ENCODE data around the gene RHOG. TPM values are rescaled to one million over a fixed set of nuclear protein-coding genes. Genes with fewer than 3 reads are reported as not detected.
"Not testable (repeated sequence)": the region's sequence is repeated elsewhere in the genome, so short reads cannot be mapped to it uniquely, and the experiment has no call there.

The RHOG gene
- total RNA-seq, 2 donors from 2014 or later: 154 to 164 TPM

DNA sequence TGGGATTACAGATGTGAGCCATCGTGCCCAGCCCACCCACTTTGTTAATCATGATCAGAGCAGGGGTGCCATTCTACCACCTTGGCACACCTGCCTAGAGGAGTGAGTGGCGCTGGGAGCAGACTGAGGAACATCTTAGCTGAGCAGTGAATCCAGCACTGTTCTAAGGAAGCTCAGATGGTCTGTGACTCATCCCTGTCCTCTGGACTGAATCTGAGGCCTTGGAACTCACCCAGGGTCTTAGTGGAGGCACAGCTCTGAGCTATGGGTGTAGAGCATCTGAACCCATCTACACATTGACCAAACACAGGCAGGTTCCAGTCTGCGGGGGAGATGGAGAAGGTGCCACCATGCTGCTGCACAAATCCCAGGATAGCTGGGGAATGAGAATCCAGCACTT lies 17.5 kb downstream of the RHOG start:
- H3K36me3 Mint-ChIP-seq: peaks cover 4% of the 10 kb centered on the region
- peaks cover 28 to 32% of the 10 kb centered on the region in 2 donors for H3K4me1 Mint-ChIP-seq (ENCODE audit: low read depth in 2 of 2)
- H3K4me3 Mint-ChIP-seq: no peak overlapping the region
- H3K27ac Mint-ChIP-seq: no peak overlapping the region
- no peaks in the 10 kb centered on the region for H3K9me3 Mint-ChIP-seq
- DNase-seq (ENCODE audit: low spot score) (no peak), ATAC-seq (no peak)
- H3K27me3 Mint-ChIP-seq: no peaks in the 10 kb centered on the region

DNA sequence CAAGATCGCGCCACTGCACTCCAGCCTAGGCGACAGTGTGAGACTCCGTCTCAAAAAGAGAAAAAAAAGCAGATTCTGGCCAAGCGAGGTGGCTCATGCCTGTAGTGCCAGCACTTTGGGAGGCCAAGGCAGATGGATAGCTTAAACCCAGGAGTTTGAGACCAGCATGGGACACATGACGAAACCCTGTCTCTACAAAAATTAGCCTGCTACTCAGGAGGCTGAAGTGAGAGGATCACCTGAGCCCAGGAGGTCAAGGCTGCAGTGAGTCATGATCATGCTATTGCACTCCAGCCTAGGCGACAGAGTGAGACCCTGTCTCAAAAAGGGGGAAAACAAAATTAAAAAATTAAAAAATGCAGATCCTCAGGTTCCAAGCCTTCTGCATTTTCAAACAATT lies 18.4 kb downstream of the RHOG start:
- no peak overlapping the region for H3K4me3 Mint-ChIP-seq
- DNase-seq (ENCODE audit: low spot score) (no peak), ATAC-seq (no peak)
- H3K27me3 Mint-ChIP-seq: no peaks in the 10 kb centered on the region
- H3K9me3 Mint-ChIP-seq: no peaks in the 10 kb centered on the region
- H3K4me1 Mint-ChIP-seq (ENCODE audit: low read depth in 2 of 2): peaks cover 26 to 28% of the 10 kb centered on the region in 2 donors
- peaks cover 4% of the 10 kb centered on the region for H3K36me3 Mint-ChIP-seq
- no peak overlapping the region for H3K27ac Mint-ChIP-seq

DNA sequence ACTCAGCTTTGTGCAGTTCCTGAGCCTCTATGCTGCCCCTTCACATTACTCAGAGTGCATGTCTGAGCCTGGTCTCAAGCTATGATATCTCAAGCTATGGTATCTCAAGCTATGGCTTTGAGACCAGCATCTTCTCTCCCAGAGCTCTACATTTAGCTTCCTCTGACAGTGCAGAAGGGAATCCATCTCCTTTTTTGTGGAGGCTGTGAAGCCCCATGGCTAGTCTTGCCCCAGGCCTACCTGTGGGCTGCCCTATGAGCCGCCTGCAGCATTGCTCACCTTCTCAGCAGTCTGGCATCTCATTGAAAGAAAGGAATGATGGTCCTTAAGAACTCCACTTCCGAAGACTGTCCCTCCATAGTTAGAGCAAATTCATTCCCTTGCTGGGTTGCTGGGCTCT lies 19.8 kb downstream of the RHOG start:
- Mint-ChIP-seq H3K36me3 (no peaks in the 10 kb centered on the region), H3K27me3 (no peaks in the 10 kb centered on the region), H3K27ac (no peak overlapping the region), H3K4me3 (no peak overlapping the region), H3K9me3 (no peaks in the 10 kb centered on the region), H3K4me1 (ENCODE audit: low read depth in 2 of 2) (peaks cover 20 to 21% of the 10 kb centered on the region in 2 donors)
- DNase-seq (ENCODE audit: low spot score): no peak
- ATAC-seq: no peak

DNA sequence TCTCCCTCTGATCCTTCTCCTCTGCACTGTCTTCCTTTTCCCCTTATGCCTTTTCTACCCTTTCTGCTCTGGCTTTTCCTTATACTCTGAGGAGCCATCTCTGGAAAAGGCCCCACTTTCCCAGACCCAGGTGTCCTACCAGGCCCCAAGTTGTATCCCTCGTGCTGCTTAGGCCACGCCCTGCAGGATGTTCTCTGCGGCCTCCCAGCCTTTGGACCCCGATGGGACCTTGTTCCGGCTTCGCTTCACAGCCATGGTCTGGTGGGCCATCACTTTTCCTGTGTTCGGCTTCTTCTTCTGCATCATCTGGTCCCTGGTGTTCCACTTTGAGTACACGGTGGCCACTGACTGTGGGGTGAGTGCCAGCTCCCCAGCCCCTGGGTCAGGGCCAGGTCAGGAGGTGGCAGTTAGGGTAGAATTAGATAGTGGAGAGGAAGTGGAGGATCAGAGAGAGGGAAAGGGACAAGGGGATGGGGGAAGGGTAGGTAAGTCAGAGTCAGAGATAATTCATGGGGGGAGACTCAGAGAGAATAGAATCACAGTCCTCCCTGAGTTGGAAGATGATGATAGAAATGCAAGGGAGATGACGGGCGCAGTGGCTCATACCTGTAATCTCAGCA lies 23.5 kb downstream of the RHOG start:
- DNase-seq (ENCODE audit: low spot score): no peak
- peaks cover 0 to 3% of the 10 kb centered on the region in 2 donors for H3K4me1 Mint-ChIP-seq (ENCODE audit: low read depth in 2 of 2)
- H3K27ac Mint-ChIP-seq: no peak overlapping the region
- ATAC-seq: peak in 1 of 2 donors; percentile 11
- no peaks in the 10 kb centered on the region for H3K9me3 Mint-ChIP-seq
- H3K36me3 Mint-ChIP-seq: no peaks in the 10 kb centered on the region
- H3K27me3 Mint-ChIP-seq: no peaks in the 10 kb centered on the region
- no peak overlapping the region for H3K4me3 Mint-ChIP-seq

GRCh38 chr11:3816673-3817072 lies 24.1 kb downstream of the RHOG start:
- Mint-ChIP-seq H3K27ac (no peak overlapping the region), H3K9me3 (no peaks in the 10 kb centered on the region), H3K36me3 (no peaks in the 10 kb centered on the region), H3K4me1 (ENCODE audit: low read depth in 2 of 2) (peaks cover 0 to 3% of the 10 kb centered on the region in 2 donors), H3K4me3 (no peak overlapping the region), H3K27me3 (no peaks in the 10 kb centered on the region)
- ATAC-seq (peak in 1 of 2 donors; percentile 41), DNase-seq (ENCODE audit: low spot score) (no peak)

- peaks cover 0 to 3% of the 10 kb centered on the region in 2 donors for H3K4me1 Mint-ChIP-seq (ENCODE audit: low read depth in 2 of 2)
- no peak overlapping the region for H3K27ac Mint-ChIP-seq
- no peak for DNase-seq (ENCODE audit: low spot score)
- no peaks in the 10 kb centered on the region for H3K36me3 Mint-ChIP-seq
- H3K9me3 Mint-ChIP-seq: no peaks in the 10 kb centered on the region
- no peak for ATAC-seq
- H3K27me3 Mint-ChIP-seq: no peaks in the 10 kb centered on the region
- H3K4me3 Mint-ChIP-seq: no peak overlapping the region
Measured at GRCh38 chr11:3815845-3816244, 24.9 kb downstream of the RHOG start.

DNA sequence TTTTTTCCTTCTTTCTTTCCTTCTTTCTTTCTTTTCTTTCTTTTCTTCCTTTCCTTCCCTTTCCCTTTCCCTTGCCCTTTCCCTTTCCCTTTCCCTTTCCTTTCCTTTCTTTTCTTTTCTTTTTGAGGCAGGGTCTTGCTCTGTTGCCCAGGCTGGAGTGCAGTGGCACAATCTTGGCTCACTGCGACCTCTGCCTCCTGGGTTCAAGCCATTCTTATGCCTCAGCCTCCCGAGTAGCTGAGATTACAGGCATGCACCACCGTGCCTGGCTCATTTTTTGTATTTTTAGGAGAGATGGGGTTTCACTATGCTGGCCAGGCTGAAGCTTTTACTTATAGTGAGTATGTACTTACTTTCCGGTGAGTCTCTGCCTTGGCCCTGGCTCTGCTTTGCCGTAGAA lies 25.9 kb downstream of the RHOG start:
- H3K36me3 Mint-ChIP-seq; H3K27me3 Mint-ChIP-seq; H3K9me3 Mint-ChIP-seq; ATAC-seq; DNase-seq (ENCODE audit: low spot score); H3K4me3 Mint-ChIP-seq; H3K4me1 Mint-ChIP-seq (ENCODE audit: low read depth in 2 of 2): not testable (repeated sequence)
- H3K27ac Mint-ChIP-seq: peak overlapping the region in 1 of 2 donors; percentile 66

DNA sequence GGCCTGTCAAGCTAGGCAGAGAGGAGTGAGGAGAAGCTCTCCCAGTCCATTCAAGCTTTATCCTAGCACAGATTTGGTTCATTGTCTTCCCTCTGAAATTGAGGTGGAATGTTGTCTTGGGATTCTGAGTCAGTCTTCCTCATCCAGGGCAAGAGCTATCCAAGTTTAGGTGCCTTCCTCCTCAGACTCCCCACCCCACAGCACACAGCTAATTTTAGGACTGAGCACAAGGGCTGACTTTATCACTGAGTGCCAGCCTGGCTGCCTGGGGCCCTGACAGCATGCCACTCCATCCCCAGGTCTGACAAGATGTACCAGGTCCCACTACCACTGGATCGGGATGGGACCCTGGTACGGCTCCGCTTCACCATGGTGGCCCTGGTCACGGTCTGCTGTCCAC lies 29.8 kb downstream of the RHOG start:
- H3K36me3 Mint-ChIP-seq: no peaks in the 10 kb centered on the region
- H3K4me1 Mint-ChIP-seq (ENCODE audit: low read depth in 2 of 2): peaks cover 15% of the 10 kb centered on the region in 2 donors

DNA sequence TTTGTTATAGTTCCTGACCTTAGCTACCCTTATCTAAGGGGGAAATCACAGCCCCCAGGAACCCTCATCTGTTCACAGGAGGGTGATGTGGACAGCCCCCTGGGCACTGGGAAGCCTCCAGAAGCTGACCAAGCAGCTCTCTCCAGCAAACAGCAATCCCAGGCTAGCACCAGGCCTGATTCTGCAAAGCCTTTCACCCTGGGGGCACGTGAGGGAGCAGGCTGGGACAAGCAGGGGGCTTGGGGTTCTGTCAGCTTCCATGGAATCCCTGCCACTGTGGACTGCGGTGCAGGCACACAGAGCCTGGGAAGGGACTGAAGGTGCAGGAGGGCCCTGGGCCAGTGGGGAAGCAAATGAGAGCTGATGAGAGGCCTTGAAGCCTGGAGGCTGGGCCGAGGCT lies 30.3 kb downstream of the RHOG start:
- ATAC-seq (no peak), DNase-seq (ENCODE audit: low spot score) (no peak)
- Mint-ChIP-seq H3K36me3 (no peaks in the 10 kb centered on the region), H3K27ac (no peak overlapping the region), H3K4me3 (no peak overlapping the region), H3K27me3 (no peaks in the 10 kb centered on the region), H3K4me1 (ENCODE audit: low read depth in 2 of 2) (peaks cover 15% of the 10 kb centered on the region in 2 donors), H3K9me3 (no peaks in the 10 kb centered on the region)

More for the DNA sequence above, 29.8 kb downstream of the RHOG start:
- Mint-ChIP-seq H3K9me3 (no peaks in the 10 kb centered on the region), H3K4me3 (no peak overlapping the region), H3K27ac (no peak overlapping the region), H3K27me3 (no peaks in the 10 kb centered on the region)
- ATAC-seq: no peak
- no peak for DNase-seq (ENCODE audit: low spot score)

GRCh38 chr11:3809624-3809928 lies 31.2 kb downstream of the RHOG start:
- Mint-ChIP-seq H3K9me3 (no peaks in the 10 kb centered on the region), H3K4me3 (peak overlapping the region; percentile 4), H3K36me3 (no peaks in the 10 kb centered on the region), H3K27me3 (no peaks in the 10 kb centered on the region), H3K27ac (no peak overlapping the region), H3K4me1 (ENCODE audit: low read depth in 2 of 2) (peaks cover 15% of the 10 kb centered on the region in 2 donors)
- DNase-seq (ENCODE audit: low spot score) (no peak), ATAC-seq (no peak)

DNA sequence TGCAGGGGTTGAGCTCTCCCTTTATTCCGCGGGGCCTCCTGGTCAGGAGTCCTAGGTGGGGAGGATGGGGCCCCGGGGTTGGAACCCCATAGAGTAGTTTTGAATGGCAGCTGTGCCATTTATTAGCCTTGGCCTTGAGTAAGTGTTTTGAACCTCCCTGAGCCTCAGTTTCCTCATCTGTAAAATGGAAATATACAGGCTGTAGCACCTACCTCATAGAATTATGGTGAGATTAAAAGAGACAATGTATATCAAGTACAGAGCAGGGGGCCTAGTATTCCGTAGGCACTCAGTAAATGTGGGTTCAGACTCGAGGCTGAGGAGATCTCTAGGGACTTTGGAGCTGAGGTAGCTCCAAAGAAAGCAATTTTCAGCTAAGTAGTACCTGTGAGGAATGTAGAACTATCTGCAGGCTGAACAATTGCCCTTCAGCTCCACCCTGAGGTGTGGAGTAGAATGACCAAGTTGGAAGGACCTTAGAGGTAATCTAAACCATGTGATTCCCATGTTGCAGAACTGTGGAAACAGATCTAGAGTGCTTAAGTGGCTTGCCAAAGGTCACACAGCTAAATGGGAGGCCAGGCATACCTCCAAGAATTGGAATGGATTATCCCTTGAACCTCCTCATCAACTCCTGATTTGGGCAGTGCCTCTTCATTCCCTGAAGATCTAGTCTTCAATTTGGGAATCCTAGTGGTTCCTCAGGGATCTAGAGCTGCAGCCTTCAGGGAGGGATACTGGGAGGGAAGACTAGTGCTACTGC lies 31.7 kb downstream of the RHOG start:
- peak overlapping the region; percentile 87 to 95 for H3K27ac Mint-ChIP-seq
- no peaks in the 10 kb centered on the region for H3K27me3 Mint-ChIP-seq
- H3K4me1 Mint-ChIP-seq (ENCODE audit: low read depth in 2 of 2): peaks cover 15 to 18% of the 10 kb centered on the region in 2 donors
- ATAC-seq (peak in 1 of 2 donors; percentile 74), DNase-seq (ENCODE audit: low spot score) (no peak)
- H3K9me3 Mint-ChIP-seq: no peaks in the 10 kb centered on the region
- peak overlapping the region; percentile 100 for H3K4me3 Mint-ChIP-seq
- no peaks in the 10 kb centered on the region for H3K36me3 Mint-ChIP-seq

DNA sequence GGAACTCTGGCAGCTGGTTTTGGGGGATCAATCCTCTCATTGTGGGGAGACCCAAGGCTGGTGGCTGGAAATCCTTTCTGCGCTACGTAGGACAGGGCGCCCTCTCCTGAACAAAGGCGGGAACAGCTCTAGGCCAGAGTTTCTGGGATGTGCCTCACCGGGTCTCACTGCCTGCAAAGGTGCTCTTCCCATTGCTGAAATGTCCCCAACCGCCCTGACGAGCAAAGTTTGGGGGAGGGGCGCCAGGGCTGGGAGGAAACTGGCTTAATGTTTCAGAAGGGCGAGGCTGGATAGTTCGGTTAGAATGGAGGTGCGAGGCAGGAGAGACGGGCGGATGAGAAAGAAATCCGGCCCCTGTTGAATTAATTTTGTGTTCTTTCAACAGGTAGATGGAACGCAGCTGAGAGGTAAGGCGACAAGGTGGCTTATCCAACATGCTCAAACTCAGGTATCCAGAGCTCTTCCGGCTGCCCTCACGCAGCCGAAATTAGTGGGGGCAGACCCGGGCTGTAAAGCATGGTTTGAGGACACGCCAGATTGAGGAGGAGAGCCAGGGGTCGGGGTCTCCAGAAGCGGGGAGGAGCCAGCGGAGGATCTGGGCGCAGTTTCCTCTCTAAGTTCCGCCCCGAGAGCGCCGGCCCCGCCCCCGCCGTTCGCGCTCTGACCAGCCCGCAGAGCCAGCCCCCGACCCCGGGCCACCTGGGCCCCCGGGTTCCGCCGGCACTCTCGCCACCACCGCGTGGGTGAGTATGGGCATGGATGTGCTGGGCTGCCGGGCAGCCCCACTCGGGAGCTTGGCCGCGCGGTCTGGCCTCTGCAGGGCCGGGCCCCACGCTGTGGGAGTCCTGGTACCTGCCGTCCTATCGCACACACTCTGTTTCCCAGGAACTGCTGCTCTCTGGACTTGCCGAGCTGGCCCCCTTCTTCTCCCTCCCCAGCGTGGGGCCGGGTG lies 32.6 kb downstream of the RHOG start, which contains the start of gene PGAP2:
PGAP2 (plus strand) TSS at position 652 of the 952 bp plus-strand sequence. CDS start 2,700 bp downstream, outside the sequence.
- Mint-ChIP-seq H3K9me3 (no peaks in the 10 kb centered on the region), H3K27me3 (no peaks in the 10 kb centered on the region), H3K27ac (peak within 1 kb of the TSS; percentile 87 to 95), H3K4me3 (peak within 1 kb of the TSS; percentile 100), H3K36me3 (no peaks in the 10 kb centered on the region), H3K4me1 (ENCODE audit: low read depth in 2 of 2) (peaks cover 15 to 20% of the 10 kb centered on the region in 2 donors)
- ATAC-seq (peak; percentile 83 to 89), DNase-seq (ENCODE audit: low spot score) (peak; percentile 72)

GRCh38 chr11:3803726-3804495 lies 36.8 kb downstream of the RHOG start:
- ATAC-seq: no peak
- Mint-ChIP-seq H3K27ac (no peak overlapping the region), H3K9me3 (no peaks in the 10 kb centered on the region), H3K36me3 (no peaks in the 10 kb centered on the region), H3K4me1 (ENCODE audit: low read depth in 2 of 2) (peaks cover 13 to 19% of the 10 kb centered on the region in 2 donors), H3K4me3 (no peak overlapping the region), H3K27me3 (no peaks in the 10 kb centered on the region)
- no peak for DNase-seq (ENCODE audit: low spot score)

All from natural killer cell treated with Interleukin-12 subunit alpha and Interleukin-12 subunit beta and Interleukin-15 and Interleukin-18, amount 100 ng/mL, for 72 hours (primary cell).